GM19452 (cell line): Measurements from ENCODE around the gene PTPRK.

ENCODE experiments used
- ATAC-seq: cut with Tn5 transposase; IDR thresholded peaks from one replicate; pipeline ENCODE4 v1.9.1; 2021; ENCODE audit not compliant: unreplicated experiment

PTPRK gene

DNA sequence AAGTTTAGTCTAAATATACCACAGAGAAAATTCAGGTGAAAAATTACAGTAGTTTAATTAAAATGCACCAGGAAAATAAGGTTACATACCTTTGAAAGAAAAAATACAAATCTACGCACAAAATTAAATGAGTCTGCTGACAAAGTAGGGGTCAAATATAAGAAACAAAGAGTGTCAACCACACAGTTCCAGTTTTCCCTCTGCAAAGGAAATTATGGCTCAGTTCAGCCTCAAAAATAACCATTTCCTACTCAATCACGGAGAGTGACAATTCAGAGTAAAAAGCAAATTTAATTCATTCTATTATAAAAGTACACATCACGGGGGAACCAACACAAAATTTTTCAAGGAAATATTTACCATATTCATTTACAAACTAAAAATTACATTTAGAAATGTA is 124.8 kb downstream of the PTPRK start:
- no peak for ATAC-seq

DNA sequence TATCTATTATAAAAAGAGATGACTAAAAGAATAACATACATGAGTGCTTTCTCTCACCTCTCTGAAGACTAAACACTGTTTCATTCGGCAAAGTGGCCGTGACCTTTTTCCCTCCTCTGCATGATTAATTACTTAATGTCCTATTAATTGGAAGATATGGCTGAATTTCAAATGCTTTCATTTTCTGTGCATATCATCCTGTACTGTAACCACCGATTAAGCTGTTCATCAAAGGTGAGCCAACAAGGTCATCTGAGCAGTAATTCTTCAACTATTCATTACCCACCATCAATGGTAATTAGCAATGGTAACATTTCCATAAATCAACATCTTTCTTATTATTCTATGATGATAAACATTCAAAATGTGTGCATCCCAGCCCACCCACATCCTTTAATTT is 125.2 kb downstream of the PTPRK start:
- no peak for ATAC-seq

DNA sequence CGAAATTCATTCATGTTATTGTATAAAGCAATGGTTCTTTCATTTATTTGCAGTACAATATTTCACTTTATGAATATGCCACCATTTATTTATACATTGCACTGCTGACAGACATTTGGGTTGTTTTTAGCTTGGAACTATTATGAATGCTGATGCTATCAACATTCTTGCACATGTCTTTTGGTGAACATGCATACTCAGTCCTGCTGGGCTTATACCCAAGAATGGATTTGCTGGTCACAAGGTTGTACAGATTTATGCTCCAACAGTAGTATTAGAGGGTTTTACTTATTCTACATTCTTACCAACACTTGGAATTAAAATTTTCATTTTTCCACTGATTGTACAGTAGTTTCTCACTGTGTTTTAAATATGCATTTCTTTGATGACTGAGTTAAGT is 126.2 kb downstream of the PTPRK start:
- ATAC-seq = no peak

DNA sequence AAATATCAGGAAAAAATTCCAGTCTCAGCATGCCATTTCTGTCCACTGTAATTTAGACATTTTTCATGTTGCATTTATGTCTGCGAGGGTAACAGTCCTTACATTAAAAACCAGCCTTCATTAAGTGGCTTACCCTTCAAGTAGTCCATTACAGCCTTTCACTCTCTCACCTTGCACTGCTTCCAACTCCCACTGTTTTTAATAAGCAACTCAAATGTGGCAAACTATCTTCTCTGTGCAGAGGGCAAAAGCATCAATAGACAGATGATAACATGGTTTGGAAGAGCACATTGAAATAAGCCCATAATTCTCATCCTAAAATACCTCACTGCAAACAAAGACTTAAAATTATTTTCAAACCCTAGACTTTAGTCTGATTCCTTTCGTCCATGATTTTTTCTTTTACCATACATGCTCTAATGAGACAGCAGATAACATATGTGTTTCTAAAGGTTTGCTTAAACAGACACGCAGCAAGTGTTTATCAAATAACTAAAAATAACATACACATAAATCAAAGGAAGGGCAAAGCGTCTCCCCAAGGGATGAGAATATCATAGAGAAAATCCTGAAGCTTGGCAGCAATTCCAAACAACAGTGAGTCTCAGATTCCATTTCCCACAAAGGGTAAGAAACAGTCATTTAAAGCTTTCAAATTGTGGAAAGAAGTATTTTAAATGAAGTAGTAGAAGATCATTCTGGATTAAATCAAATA is 130.4 kb downstream of the PTPRK start:
- no peak for ATAC-seq

DNA sequence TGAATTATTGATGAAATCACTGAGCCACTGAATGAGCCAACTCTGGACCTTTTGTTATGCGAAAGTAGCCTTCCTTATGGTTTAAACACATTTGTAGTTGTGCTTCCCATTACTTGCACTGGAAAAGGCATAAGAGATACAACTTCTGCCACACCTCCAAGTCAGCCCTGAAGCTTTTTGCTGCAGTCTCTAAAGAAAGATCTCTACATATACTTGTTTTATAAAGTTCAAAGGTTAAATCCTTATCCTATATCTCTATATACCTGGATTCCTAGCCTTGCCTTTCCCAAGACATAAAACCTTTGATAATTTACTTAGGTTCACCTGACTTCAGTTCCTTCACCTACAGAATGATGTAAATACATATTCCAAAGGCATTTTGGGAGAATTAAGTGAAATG is 132.0 kb downstream of the PTPRK start:
- ATAC-seq = no peak

DNA sequence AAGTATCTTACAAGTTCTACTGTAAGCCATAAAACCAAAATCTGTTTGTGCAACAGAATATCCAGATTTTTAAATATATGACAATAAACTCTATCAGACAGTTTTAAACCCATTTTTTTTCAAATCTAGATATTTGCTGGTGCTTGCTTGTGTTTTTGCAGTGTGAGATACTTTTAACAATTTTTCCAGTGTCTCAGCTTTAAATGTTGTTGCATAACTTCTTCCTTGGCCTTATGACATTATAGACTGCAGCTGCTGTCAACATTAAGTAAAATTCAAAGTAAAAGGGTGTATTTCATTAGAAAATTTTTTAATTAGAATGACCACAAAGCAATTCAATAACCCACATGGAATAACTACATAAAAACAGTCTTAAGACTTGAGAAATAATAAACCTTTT is 139.5 kb downstream of the PTPRK start:
- ATAC-seq = no peak

DNA sequence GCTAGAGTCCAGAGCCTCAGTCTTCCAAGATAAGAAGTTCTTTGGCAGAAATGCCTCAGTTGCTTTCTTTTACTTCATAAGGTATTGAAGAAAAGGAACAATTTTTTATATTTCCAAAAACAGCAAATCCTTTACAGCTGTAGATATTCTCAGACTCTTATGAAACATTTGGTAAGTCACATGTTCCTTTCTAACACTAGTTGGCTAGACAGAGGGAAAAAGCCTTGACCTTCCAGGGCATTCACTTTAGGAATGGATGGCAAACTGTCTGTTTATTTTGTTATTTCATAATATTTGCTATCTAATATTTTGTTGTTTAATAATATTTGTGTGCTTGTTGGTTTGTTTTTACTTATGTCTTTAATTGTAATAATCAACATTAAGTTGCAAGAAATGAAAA is 140.8 kb downstream of the PTPRK start:
- no peak for ATAC-seq

DNA sequence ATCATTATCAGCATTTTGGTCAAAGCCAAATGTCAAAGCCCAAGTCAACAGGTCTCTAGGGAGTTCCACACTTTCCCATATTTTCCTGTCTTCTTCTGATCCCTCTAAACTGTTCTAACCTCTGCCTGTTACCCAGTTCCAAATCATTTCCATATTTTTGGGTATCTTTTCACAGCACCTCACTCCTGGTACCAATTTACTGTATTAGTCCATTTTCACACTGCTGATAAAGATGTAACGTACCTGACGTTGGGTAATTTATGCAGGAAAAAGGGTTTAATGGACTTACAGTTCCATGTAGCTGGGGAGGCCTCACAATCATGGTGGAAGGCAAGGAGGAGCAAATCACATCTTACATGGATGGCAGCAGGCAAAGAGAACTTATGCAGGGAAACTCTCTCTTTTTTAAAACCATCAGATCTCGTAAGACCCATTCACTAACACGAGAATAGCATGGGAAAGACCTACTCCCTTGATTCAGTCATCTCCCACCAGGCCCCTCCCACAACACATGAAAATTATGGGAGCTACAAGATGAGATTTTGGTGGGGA is 143.4 kb downstream of the PTPRK start:
- ATAC-seq = no peak

DNA sequence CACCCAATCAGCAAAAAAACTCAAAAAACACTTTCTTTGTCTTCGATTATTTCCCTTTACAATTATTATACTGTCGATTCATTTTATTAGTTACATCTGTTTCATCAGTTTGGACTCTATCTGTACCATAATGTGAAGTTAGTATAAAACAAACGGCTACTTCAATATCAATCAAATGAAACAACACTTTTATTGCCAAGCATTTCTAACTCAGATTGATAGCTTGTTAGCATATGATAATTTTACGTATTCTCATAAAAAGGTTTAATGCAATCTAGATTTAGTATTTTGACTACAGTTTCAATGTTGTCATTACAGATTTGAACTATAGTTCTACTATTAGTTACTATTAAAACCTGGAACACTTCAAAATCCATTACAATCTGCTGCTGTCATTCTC is 149.3 kb downstream of the PTPRK start:
- ATAC-seq = no peak

DNA sequence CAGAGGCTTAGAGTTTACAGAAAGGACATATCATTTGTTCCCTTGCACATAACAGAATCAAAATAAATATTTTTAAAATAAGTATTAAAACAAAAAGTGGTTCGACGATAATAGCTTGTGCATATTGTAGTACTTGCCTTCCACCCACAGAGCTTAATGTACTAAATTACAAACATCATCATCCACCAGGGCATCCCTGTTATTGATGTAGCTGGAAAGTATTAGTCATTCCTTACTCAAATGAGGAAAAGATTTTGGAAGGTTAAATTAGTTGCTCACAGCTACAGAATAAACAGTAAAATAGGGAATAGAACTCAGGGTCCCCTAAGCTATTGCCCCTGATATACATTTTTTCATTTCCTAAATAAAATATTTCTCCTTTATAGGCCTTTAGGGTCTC is 150.3 kb downstream of the PTPRK start:
- ATAC-seq = no peak

DNA sequence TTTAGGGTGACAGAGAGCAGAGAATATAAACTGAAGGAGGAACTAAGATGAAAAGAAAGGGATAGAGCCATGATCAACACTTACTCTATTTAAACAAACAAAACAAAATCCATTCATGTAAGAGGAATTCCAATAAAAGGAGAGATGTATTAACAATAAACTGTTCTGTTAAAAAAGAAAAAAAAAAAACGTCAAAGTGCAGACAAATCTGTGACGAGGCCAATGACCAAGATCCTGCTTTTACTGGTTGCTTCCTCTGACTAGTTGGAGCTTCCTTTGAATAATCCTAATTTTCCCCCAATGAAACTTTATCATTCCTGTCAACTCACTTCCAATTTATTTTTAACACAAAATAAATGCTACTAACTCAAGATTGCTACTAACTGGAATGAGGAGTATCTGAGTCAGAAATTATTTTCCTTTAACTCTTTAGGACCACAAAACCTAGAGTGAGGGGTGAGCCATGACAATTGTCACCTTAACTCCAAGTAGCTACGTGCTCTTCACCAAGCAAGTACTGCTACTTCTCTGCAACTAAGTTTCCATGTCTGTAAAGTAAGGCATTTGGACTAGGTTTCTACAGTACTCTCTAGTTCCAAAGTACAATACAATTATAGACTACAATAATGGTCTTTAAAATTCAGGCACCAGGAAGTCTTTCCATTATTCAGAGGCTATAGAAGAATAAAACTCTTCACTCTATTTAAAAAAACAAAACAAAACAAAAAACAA is 152.0 kb downstream of the PTPRK start:
- ATAC-seq = no peak

DNA sequence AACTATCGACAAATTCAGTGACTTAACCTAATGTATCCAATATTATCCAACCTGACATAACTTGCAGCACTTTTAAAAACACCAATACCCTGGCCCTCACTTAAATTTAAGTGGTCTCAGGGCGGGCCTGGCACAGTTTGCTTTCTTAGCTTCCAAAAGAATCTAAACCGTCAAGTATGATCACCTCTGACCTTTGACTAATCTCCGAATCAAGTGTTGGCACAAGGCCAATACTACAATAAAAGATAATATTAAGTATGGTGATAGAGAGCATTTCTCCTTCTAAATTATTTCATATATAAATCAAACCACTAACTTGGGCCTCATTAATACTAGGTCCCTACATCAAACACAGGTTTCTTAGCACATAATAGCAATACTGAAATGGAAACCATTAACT is 153.0 kb downstream of the PTPRK start:
- ATAC-seq = no peak

DNA sequence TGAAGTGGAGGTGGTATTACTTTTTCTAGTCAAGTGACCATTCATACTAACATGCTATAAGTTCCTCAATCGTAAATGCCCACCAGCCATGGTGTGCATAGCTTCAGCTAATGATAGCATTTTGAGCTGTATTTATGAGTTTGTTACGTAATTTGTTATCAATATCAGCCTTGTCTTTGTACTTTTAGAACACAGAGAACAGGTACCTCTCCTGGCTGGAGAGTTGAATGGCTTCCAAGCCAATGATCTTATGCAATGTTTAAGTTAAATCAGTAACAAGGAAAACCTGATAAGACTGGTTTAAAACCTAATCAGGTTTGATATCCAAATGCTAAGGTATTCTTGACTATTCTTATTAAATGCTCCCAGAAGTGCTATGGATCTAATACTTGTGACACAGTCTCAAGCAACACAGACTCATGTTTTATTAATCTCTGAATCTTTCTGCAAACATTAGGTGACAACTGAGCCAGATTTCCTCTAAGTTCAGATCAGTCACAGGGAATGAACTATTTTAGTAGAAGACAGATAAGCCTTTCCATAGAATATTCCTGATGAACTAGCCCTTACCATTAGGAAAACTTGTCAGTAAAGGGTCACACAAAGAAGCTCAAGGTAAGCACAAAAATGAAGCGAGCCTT is 154.8 kb downstream of the PTPRK start:
- no peak for ATAC-seq

DNA sequence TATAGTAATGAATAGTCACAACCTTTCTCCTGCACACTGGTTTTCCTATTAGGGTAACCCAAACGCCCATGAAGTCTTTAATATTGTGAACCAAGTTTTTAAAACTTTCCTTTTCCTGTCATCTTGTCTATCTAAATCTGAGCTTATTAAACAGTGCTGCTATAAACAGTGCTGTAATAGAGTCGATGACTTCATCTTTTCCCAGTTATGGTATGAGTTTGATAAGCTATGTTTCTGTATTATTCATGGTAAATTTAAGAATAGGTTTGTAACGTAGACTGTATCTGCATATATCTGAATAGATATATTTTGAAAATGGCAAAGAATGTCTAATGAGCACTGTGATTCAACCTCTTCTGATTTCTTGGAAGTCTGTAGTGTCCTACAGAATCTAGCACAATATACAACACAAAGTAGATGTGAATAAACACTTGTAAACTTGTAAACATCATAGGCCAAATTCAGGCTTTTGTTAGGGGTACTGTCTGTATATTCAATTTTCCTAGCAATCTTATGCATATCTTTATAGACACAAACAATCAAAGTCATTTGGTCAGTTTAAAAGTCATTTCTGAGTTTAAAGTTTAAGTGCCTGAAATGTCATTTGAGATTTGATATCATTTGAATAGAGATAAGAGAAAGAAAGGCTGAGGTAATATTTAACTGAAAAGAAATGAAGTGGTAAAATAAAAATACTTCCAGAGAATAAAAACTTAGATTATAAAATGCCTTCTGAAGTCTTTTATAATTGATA is 155.5 kb downstream of the PTPRK start:
- no peak for ATAC-seq

DNA sequence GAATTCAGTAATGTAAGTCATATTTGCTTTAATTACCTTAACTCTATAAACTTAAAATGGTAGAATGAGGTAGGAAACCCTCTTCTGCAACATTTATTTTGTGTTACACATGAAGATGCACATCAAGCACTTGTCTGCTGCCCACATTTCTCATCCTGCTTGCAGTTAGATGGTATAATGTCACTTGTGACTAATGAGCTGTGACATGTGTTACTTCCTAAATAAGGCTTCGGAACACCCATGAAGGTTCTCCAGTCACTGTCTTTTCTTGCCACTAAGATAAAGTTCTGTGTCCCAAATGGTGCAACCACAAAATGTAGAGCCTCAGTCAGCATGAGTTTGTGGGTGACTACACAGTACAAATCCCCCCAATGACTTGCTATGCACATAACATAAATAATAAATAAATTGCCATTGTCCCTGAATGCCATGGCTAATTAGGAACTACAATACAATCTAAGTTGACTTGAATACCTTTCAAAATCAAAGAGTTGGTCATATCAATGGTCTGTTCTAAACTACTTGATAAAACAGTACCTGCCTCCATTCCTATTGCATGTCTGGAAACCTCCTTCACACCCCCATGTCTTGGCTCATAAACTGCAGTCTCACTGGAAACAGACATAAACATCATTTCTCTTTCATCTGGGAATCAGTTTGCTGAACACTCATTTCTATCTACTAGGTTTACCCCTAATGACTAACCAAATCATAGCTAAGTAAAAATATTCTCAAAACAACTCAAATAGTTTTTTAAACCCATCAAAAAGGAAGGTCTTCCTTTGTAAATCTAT is 157.2 kb downstream of the PTPRK start:
- no peak for ATAC-seq

DNA sequence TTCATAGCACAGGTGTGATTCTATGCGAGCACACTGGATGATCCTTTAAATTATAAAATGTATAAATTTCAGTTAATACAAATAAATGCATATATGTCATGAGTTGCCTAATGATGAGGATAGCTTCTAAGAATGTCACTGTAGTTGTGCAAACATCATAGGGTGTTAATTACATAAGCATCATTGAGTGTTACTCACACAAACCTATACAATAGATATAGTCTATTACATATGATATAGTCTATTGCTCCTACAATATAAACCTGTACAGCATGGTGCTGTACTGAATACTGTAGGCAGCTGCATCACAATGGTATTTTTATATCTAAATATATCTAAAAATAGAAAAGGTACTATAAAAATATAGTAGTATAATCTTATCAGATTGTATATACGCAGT is 159.0 kb downstream of the PTPRK start:
- no peak for ATAC-seq

DNA sequence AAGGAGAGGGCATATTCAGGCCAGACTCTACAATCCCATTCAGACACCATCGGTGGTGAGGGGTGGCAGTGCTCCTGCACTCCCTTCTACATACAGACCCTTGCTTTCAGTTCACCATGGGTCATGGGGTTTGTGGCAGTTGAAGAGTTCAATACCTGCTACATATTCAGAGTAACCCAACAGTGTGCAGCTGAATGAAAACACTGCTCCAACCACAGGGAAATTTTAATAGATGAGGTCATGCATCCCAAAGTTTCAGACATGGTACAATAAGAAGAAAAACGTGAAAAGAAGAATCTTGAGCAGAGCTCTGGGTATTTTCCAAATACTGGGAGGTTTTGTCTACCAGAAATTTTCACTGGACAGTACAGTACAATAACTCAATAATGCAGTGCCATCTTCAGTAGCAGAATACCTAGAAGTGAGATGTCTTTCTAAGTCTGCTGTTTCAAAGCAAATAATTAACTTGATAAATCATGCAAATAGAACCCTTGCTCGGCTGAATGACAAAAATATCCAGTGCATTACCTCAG is 162.1 kb downstream of the PTPRK start:
- ATAC-seq = no peak

DNA sequence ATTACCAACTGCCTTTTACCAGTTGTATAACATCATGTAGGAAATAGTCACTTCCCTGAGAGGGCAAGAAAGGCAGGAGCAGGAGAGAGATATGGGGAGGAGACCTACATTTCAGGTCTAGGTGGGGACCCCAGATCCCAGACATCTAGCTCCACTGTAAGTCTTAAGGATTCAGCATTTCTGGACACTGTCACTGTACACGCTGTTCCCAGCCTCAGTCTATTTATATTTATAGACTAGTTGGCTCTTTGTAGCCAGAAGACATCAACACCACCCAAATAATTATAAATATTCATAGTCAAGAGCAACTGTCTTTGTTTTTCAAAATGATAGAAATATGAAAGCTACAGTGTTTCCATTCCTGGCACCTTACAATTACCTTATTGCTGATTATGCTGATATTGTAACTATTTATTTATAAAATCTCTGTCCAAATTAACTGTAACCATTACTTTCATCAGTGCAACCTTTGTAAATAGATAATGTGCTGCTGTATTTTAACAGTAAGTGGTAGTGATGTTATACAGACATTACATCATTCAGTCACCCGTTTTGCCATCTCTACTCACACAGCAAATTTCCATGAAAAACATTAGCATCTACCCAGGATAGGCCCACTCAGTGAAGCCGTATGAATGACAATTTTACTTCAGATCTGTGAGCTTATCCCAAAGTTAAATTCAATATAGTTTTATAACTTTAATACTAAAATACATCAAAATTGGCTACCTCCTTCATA is 162.8 kb downstream of the PTPRK start:
- no peak for ATAC-seq

DNA sequence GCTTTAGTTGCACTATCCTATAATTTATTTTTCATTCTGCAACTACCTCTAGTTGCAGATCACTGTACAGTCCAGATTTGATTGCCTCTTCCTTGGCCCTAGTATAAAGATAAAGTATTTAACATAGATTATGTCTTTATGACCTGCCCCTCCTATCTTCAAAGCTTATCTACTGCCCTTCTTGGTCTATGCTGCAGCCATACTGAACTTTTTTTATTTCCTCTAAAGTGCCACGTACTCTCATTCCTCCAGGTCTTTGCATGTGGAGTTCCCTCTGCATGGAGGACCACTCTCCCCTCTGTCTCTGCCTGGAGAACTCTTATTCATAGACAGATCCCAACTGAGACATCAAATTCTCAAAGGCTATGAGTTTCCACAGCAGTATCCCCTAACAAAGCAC is 168.0 kb downstream of the PTPRK start:
- ATAC-seq = no peak

DNA sequence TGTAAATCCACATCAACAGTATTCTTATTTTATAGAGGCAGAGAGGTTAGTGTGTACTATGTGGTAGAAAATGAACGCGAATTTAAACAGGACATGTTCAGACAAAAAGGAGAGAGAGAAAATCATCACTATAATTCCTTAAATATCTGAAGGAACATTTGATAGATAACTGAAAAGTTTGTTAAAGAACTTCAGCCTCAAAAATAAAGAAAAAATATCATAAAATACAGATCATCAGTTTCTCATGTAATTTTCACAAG is 169.2 kb downstream of the PTPRK start:
- ATAC-seq = no peak
